VCaP (cell line): ENCODE data around the gene CFAP74.

Experiments used
- H3K27ac ChIP-seq: fragments of 450-650 bp; 2 replicates; pipeline ENCODE4 v1.5.1; 2017
- TF ChIP-seq, protein P1 (sequence below): fragments of 450-650 bp; conservative IDR thresholded peaks from 2 replicates; pipeline ENCODE4 v1.5.1; 2017; ENCODE audit warnings: mild to moderate bottlenecking, moderate library complexity

Gene CFAP74, protein sequence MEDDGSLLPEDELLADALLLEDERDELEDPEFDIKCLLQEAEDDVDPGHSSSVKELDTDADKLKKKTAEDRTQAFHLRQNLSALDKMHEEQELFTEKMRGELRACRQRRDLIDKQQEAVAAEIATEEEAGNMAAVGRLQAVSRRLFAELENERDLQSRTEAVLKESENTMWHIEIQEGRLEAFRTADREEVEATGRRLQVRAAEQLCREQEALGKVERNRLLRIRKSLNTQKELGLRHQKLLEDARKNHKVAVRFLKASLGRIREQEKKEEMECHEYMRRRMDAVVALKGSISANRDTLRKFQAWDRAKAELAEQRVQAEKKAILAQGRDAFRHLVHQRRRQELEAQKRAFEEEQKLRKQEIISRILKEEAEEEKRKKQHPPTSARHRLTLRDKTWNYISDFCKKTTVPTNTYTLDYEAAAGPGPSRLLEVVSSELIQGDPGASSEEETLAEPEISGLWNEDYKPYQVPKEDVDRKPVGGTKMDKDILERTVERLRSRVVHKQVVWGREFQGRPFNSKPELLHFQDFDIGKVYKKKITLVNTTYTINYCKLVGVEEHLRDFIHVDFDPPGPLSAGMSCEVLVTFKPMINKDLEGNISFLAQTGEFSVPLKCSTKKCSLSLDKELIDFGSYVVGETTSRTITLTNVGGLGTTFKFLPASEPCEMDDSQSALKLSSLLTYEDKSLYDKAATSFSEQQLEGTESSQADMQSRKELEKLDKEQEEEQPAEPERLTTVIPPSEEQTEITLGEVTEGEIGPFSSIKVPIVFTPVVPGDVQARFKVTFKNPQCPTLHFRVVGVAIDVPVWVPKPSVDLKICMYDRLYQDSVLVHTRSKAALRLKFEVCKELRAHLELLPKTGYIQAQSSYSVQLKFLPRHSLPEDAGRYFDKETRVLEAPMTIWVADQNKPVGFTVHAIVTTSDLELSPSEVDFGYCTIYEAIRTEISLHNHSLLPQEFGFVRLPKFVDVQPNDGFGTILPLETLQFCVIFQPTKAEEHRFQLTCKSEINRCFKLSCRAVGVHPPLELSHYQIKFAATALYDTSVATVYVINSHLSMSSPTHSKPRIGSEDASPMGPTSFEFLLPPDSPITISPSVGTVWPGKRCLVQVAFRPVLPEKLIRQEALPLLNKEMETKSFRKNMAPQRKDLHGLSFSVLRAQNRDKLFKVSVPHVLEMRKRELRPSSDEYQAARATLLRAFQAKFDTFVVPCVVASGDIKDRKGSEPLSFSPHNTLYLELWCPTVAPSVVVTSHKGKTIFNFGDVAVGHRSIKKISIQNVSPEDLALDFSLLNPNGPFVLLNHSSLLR (N-terminal part only)

DNA sequence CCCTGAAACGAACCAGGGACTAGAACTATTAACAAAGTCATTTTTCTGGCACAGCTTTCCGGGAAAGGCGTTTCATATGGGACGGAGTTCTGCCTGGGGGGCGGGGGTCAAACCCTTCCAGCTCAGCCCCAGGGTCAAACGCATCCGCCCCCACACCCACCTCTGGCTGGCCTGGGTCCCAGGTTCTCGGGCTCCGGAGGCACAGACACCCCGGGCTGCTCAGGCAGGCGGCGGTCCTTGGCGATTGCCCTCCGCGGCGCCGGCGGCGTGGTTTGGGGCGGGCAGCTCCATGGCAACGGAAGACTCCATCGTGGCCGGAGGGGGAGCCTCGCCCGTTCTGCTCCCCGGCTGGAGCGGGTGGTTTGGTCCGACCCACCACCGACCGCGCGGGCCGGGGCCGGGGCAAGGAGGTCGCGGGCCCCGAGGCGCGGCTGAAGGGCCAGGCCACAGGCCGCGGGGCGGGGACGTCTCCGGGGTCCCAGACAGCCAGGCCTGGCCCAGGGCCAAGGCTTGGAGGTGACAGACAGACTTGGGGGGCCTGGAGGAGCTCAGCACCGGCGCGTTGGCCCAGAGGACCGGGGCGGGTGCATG is at the start of gene CFAP74:
Gene CFAP74, minus strand, starts transcription at position 246 of the 591 bp plus-strand sequence. CDS start 12,830 bp downstream, outside the sequence.
- TF ChIP-seq, protein P1, sequence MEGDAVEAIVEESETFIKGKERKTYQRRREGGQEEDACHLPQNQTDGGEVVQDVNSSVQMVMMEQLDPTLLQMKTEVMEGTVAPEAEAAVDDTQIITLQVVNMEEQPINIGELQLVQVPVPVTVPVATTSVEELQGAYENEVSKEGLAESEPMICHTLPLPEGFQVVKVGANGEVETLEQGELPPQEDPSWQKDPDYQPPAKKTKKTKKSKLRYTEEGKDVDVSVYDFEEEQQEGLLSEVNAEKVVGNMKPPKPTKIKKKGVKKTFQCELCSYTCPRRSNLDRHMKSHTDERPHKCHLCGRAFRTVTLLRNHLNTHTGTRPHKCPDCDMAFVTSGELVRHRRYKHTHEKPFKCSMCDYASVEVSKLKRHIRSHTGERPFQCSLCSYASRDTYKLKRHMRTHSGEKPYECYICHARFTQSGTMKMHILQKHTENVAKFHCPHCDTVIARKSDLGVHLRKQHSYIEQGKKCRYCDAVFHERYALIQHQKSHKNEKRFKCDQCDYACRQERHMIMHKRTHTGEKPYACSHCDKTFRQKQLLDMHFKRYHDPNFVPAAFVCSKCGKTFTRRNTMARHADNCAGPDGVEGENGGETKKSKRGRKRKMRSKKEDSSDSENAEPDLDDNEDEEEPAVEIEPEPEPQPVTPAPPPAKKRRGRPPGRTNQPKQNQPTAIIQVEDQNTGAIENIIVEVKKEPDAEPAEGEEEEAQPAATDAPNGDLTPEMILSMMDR, result no peak
- peak within 1 kb of the TSS; percentile 82; the same call in 1 of the 2 replicates for H3K27ac ChIP-seq

DNA sequence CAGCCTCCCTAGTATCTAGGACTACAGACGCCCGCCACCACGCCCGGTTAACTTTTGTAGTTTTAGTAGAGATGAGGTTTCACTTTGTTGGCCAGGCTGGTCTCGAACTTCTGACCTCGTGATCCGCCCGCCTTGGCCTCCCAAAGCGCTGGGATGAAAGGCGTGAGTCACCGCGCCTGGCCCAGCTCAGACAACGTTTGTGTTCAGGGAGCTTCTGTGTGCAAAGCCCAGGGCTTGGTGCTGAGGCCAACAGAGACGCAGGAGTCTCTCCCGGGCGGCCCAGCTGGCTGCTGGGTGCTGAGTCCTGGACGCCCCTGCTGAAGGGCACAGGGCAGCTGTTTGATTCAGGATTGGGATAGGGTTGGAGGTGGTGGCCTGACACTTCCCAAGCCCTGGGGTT is 49.6 kb upstream of the CFAP74 start:
- H3K27ac ChIP-seq, result no peak overlapping the region
- TF ChIP-seq, protein P1, result no peak

DNA sequence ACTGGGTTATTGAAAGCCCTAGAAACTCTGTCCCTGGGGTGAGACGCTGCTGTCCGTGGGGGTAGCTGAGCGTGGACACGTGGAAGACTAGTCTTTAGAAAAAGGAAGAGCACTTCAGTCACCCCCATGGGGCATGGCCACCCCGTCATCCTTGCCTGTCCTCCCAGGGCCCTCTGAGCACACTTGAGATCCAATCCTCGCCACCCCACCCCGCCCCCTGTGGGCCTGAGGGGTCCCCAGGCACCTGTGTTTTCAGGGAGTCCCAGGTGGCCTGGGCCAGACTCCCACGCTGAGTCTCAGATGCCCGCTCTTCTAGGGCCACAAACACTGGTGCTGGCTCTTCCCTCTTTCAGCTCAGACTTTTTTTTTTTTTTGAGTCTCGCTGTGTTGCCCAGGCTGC is 49.2 kb upstream of the CFAP74 start:
- no peak overlapping the region for H3K27ac ChIP-seq
- TF ChIP-seq, protein P1, result no peak

DNA sequence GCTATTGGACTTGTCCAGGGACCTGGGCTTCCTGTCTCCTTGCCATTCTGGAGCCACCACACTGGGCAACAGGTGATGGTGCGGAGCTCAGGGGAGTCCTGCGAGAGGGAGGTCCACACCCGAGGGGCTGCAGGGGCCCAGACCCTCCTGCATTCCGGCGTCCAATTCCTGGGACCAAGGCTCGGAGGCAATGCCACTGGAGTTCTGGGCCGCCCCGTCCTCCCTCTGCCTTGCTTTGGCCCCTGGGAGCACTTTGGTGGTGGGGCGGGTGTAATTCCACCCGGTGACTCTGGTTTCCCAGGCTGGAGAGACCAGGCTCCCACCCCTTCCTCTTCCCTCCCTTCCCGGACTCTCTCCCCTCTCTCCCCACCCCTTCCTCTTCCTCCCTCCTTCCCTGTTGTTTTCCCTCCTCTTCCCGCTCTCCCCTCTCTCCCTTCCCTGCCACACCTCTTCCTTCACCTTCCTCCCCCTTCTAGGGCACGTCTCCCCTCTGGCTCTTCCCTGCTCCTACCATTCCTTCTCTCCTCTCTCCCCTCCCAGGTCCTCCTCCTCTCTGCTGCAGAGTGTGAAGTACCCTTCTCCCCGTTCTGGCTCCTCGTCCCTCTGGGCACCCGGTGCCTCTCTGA is 48.6 kb upstream of the CFAP74 start:
- TF ChIP-seq, protein P1, result no peak
- H3K27ac ChIP-seq, result no peak overlapping the region

DNA sequence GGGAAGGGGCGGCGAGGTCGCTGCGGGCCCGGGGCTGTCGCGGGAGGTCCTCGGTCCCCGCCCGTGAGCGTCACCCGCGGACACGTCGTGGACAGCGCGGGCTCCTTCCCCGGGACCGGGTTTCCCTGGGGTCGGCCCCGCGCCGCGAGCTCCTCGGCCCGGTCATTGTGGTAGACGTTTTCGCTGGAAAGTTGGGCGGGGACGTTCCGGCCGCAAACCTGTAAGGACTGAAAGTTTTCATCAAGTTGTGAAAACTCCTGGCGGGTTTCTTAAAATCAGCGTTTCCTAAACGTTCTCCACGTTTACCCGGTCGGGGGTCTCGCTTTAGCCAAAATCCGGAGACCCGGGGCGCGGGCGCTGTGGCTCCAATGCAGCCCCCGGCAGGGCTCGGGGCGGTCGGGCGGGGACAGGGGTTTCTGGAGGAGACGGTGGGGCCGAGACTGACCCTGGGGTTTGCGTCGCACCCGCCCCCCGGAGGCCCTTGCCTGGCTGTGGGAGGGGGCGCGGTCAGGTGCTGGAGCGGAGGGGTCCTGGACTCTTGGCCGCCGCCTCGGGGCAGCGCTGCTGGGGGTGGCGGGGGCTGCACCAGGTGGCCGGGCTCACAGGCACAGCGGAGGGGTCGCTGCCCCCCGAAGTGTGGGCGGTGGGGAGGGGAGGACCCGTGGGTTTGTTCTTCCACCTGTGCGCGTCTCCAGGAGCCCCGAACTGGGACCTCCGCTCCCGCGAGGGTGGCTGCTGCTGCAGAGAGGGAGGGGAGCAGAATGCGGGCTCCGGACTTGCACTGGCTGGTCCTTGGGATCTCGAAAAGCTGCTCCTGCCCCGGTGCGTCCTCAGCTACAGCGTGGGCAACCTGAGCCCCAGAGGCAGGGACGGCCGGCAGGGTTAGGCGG is 47.5 kb upstream of the CFAP74 start:
- TF ChIP-seq, protein P1, result no peak
- peak overlapping the region; percentile 95 for H3K27ac ChIP-seq

DNA sequence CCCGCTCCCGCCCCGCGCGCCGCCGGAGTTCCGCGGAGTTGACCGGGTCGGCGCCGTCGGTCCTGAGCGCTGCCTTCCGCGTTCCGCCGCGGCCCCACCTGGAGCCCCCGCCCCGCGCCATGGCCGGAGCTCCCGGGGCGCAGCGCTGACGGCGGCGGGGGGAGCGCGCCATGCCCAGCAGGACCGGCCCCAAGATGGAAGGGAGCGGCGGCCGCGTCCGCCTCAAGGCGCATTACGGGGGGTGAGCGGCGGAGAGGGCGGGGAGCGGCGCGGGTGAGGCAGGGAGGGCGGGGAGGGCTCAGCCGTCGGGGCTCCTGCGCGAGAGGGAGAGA is 46.8 kb upstream of the CFAP74 start:
- H3K27ac ChIP-seq, result peak overlapping the region; percentile 95
- TF ChIP-seq, protein P1, result no peak
